ENCODE measurements around the gene SLC16A9.

SLC16A9 gene

GRCh38 chr10:59627366-59628018 lies 82.2 kb downstream of the SLC16A9 start:
- no peak for DNase-seq (ENCODE audit: low read depth in 2 of 2)

DNA sequence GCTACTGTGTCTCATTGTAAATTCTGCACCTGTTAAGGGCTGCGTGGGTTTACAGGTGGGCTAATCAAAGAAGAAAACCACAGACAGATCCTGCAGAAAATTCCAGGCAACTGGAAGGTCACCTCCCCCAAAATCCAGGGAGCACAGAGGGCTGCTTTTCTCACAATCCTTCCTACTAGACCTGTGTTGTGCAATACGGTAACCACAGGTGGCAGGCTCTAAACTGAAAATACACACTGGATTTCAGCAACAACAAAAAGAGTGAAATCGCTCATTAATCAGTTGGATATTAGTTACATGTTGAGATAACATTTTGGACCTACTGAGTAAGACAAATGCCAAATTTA lies 83.2 kb downstream of the SLC16A9 start:
- no peak for DNase-seq (ENCODE audit: low read depth in 2 of 2)

DNA sequence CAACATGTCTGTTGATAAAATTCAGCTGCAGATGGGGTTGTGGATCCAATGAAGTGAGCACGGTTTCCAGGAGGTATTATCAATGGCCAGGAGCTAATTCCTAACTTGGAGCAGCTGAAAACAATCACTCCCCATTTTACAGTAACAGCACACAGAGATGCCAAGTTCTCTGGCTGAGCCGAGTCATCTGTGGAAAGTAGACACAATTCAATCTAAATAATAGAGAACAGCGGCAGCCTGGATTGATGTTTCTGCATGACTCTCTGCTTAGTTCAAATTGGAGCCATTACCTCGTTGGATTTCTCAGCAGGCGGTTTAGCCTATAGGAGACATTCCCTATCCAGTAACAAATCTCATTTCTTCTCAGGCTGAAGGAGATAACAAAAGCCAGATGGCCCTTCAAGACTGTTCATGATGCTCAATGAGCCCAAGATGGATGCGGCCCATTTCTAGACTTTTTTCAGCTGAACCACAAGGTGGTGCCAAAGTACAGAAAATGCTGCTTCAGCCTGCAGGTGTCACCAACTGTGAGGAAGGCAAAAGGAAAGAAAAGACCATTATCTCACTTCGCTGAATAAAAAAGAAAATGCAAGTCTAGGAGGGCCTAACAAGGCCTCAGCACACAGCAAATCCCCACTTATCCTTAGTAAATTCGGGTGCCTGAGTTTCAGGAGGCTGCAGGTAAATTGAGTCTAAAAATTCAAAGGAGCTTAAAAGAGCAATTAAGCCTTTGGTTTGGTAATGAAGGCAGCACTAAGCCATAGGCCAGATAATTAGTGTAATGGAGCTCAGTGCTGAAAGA lies 83.7 kb downstream of the SLC16A9 start:
- DNase-seq (ENCODE audit: low read depth in 2 of 2) = peak in 1 of 2 donors; percentile 5

GRCh38 chr10:59624951-59625350 lies 84.7 kb downstream of the SLC16A9 start:
- no peak for DNase-seq (ENCODE audit: low read depth in 2 of 2)

GRCh38 chr10:59624136-59624535 lies 85.5 kb downstream of the SLC16A9 start:
- DNase-seq (ENCODE audit: low read depth in 2 of 2) = no peak

DNA sequence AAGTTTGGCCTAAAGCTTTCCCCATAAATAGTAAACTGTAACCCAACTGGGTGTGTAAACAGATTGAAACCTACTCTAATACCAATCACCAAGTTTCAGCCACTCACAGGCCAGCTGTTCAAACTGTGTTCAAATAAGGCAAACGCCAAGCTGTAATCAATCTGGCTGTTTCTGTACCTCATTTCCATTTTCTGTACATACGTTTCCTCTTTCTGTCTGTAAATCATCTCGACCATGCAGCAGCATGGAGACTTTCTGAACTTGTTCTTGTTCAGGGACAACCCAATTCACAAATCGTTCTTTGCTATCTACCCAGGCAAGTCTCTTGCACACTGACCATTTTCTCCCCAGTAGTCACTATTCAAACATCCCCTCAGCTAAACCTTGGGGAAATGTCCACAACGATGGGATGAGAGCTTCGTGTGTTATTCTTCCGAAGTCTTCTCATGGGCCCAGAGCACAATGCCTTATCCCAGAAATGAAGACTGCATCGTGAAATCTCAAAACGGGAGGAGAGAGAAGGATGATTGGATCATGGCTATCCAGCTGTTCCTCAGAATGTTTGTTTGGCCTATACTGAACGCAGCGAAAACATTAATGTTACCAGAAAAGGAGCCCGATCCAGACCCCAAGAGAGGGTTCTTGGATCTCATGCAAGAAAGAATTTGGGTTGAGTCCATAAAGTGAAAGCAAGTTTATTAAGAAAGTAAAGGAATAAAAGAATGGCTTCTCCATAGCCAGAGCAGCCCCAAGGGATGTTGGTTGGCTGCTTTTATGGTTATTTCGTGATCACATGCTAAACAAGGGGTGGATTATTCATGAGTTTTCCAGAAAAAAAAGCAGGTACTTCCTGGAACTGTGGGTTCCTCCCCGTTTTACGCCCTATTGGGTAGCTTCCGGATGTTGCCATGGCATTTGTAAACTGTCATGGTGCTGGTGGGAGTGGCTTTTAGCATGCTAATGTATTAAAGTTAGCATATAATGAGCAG lies 86.2 kb downstream of the SLC16A9 start:
- DNase-seq (ENCODE audit: low read depth in 2 of 2) = no peak

DNA sequence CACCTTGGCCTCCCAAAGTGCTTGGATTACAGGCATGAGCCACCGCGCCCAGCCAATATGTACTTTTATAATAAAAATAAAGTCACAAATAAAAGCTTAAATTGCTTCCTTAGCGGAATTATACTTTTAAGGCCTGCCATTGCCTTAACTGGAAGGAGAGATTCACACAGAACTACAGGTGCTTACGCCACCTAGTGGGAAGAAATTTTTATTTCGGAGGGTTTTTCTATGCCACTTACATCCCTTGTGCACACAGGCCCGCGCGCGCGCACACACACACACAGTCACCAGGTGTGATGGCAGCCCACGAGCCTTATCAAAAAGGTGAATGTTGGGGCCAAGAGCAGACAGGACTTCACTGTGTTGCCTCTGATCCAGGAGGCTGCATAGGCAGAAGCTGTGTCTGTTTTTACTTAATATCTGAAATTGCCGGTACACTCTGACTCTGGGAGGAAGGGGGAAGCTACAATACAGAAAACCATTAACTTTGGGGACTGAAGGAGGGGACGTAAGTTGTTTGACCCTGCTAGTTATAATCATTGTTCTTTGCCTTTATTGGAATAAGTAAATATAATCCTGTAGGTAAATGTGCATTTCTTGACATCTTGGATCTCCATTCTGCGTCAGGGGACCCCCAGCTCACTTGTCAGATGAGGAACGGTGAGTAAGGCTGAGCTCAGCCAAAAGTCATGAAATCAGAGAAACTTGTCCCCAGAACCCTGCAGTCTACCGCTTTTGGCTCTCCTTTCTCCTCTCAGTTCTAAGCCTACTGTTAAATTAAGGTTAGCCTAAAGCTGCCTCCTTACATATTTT lies 87.1 kb downstream of the SLC16A9 start:
- DNase-seq (ENCODE audit: low read depth in 2 of 2) = no peak

GRCh38 chr10:59621771-59622170 lies 87.9 kb downstream of the SLC16A9 start:
- no peak for DNase-seq (ENCODE audit: low read depth in 2 of 2)

- DNase-seq (ENCODE audit: low read depth in 2 of 2) = no peak
Observed at GRCh38 chr10:59618666-59619065, 91.0 kb downstream of the SLC16A9 start.

- no peak for DNase-seq (ENCODE audit: low read depth in 2 of 2)
Observed at GRCh38 chr10:59617996-59618395, 91.7 kb downstream of the SLC16A9 start.

- DNase-seq (ENCODE audit: low read depth in 2 of 2) = no peak
Observed at GRCh38 chr10:59611048-59611447, 98.6 kb downstream of the SLC16A9 start.

GRCh38 chr10:59607970-59608369 lies 101.7 kb downstream of the SLC16A9 start:
- no peak for DNase-seq (ENCODE audit: low read depth in 2 of 2)

GRCh38 chr10:59606551-59606961 lies 103.1 kb downstream of the SLC16A9 start:
- DNase-seq (ENCODE audit: low read depth in 2 of 2) = no peak

GRCh38 chr10:59601985-59602384 lies 107.7 kb downstream of the SLC16A9 start:
- no peak for DNase-seq (ENCODE audit: low read depth in 2 of 2)

All from activated CD8-positive, alpha-beta memory T cell treated with anti-CD3 and anti-CD28 coated beads for 4 hours (primary cell).